ENCODE measurements around the gene KLHL35.
A peak's percentile ranks its signal among the peaks of the same experiment; 100 is the strongest.

KLHL35 gene

GRCh38 chr11:75468534-75469340 is 35.7 kb upstream of the KLHL35 start:
- no peak for DNase-seq

DNA sequence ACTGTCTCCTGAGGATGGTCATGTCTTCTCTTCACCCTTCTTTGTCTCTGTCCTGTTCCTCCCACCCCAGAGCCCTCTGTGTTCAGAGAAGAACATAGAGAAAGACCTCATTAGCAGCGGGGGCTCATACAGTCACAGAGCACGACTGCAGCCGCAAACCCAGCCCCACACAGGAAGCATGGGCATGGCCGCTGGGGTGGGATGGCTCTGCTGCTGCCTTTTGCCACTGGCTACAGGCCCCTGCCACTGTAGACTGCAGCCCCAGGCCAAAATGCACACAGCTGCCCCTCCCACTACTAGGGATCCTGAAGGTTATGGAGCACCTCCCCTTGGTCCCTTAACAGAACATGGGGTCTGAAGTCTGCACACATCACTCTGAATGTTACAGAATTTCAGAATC is 34.9 kb upstream of the KLHL35 start:
- DNase-seq: no peak

GRCh38 chr11:75467311-75467710 is 34.3 kb upstream of the KLHL35 start:
- DNase-seq: no peak

GRCh38 chr11:75465701-75466531 is 32.9 kb upstream of the KLHL35 start:
- no peak for DNase-seq

- no peak for DNase-seq
These were observed 30.2 kb upstream of the KLHL35 start for GRCh38 chr11:75463106-75463774.

GRCh38 chr11:75462117-75462653 is 29.2 kb upstream of the KLHL35 start:
- DNase-seq: no peak

- no peak for DNase-seq
These were observed 28.1 kb upstream of the KLHL35 start for GRCh38 chr11:75461151-75461550.

GRCh38 chr11:75456596-75457183 is 23.7 kb upstream of the KLHL35 start:
- no peak for DNase-seq

- DNase-seq: peak in 1 of 2 experiments; percentile 4
These were observed 22.0 kb upstream of the KLHL35 start for GRCh38 chr11:75454987-75455386.

- peak in 1 of 2 experiments; percentile 59 for DNase-seq
These were observed 21.1 kb upstream of the KLHL35 start for GRCh38 chr11:75453916-75454655.

DNA sequence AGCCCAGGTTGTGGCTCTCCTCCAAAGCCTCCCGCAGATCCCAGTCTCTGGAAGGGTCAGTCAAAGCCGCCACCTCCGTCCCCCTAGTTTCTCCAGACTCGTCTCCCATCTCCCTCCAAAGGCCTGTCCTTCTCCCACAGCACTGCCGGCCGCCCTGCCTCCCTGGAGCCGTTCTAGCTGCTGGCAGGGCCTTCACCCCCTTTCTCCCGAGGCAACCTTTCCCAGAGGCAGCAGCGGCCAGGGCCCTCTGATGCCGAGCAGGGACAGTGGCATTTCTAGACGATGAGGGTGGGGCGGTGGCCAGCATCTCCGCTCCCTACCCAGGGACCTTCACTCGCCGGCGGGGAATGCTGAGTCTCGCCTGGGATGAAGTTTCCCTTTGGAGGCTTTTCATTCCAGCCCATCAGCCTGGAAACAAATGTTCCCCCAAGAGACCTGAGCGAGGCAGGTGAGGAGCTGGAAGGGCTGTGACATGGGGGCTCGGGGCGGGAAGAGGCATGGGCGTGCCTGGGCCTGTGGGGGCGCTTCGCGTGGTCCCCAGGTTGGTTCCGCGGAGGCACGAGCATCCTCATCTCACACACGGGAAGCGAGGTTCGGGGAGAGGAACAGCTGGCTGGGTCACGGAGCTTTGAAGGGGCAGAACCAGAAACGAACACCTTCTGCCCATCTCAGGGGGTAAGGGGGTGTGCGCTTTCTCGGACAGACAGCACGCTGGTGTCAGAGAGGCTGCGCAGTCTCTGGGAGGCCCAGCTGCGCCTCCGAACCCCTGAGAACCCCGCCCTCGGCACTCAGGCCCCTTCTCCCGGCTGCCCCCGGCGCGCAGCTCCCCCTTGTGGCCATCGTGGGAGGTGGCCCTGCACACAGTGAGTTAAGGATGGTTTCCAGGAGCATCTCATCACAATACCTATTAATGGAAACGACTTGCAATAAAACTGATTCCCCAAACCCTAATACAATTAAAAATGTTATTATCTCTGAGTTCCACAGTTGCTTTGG is 18.1 kb upstream of the KLHL35 start:
- no peak for DNase-seq

DNA sequence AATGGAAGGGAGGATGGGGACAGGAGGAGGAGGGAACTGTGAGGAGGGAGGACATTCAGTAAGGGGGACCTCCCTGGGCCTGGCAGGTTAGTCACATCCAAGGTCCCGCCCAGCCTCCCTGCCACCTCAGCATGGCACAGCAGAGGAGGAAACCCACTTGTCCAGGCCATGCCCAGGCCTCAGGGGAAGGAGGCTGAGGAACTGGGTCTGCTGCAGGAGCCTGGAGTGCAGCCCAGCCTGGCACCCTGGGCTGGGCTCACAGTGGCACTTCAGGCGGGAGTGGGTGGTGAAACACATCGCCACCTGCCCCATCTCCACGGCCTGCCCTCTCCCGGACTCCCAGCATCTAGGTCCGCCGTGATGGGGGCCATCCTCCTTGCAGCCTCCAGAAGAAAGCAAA is 17.2 kb upstream of the KLHL35 start:
- DNase-seq: no peak

DNA sequence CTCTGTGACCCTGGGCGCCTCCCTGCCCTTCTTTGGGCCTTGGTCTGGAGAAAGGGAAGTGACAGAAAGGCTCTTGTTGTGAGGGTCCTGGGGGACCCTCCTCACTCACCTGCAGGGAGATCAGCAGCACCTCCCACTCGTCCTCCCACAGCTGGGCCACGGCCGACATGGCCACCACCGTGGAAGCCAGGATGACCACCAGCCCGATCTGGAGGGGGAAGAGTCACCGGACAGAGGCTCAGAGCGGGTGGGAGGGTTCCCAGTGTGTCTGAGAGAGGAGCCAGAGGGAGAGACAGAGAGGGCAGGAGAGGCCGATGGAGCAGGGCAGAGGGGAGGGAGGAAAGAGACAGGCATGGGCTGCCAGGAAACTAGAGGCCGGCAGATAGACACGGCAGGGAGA is 16.8 kb upstream of the KLHL35 start:
- DNase-seq: no peak

- DNase-seq: no peak
These were observed 16.3 kb upstream of the KLHL35 start for GRCh38 chr11:75449271-75449670.

DNA sequence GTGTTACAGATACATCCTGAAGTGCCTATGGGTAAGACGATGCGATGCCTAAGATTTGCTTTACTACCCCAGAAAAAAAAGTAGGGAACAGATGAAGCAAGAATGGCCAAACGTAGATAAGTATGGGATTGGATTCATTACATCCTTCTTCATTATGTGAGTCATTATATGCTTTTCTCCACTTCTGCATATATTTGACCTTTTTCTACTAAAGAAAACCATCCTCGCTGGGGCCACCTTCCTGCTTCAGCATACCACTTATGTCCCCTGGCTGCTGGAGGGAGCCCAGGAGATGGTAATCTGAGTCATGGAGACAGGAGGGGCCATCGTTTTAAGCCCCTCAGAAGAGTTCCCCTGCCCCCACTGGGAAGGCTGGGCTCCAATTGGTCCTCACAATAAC is 14.4 kb upstream of the KLHL35 start:
- DNase-seq: no peak

DNA sequence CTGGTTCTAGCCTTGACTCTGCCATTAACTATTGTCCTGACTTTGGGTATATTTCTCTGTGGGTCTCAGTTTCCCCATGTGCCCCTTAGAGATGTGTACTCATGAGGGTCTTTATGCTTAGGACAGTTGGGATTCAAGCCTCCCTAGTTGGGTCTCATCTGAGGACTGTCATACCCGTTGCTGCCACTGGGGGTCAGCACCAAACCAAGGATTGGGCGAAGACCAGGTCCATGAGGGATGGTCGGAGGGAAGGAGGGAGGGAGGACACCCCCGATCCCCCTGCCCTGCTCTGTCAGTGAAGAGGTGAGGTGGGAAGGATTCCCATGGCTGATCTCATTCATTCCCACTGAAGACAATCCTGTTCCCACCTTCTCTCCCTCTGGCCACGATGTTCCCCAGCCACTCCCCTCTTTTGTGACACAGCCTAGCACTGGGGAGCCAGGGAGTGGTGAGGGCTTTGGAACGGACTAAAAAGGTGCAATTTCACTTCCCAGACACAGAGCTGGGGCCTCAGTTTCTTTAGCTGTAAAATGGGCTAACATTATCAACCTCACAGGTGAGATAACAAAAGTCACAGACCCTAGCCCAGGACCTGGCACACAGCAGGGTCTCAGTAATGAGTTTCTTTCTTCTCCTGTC is 12.4 kb upstream of the KLHL35 start:
- DNase-seq: peak in 1 of 2 experiments; percentile 34

- no peak for DNase-seq
These were observed 10.0 kb upstream of the KLHL35 start for GRCh38 chr11:75443043-75443442.

- DNase-seq: no peak
These were observed 9.3 kb upstream of the KLHL35 start for GRCh38 chr11:75442161-75442885.

- DNase-seq: no peak
These were observed 8.8 kb upstream of the KLHL35 start for GRCh38 chr11:75441804-75442132.
